Measurements from ENCODE around the gene DGKI.

The DGKI gene

GRCh38 chr7:137642031-137642430 lies 204.7 kb downstream of the DGKI start:
- DNase-seq, result no peak

DNA sequence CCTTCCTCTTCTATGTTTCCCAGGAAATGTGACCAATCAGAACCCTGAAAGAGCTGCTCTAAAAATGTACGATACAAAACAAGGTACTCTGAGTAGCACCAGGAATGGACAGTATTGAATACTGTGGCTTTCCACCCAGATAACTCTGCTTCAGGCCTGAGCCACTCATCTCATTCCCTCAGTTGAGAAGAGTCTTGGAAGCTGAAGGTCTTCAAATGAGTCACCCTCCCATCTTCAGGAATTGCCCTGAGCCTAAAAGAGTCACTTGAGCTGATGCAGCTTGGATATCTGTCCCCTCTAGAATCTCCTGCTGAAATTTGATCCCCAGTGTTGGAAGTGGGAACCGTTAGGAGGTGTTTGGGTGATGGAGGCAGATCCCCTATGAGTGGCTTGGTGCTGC lies 210.4 kb downstream of the DGKI start:
- no peak for DNase-seq

- DNase-seq, result no peak
Measured at GRCh38 chr7:137635874-137636273, 210.9 kb downstream of the DGKI start.

GRCh38 chr7:137635132-137635531 lies 211.6 kb downstream of the DGKI start:
- DNase-seq, result no peak

GRCh38 chr7:137634356-137634755 lies 212.4 kb downstream of the DGKI start:
- DNase-seq, result no peak

DNA sequence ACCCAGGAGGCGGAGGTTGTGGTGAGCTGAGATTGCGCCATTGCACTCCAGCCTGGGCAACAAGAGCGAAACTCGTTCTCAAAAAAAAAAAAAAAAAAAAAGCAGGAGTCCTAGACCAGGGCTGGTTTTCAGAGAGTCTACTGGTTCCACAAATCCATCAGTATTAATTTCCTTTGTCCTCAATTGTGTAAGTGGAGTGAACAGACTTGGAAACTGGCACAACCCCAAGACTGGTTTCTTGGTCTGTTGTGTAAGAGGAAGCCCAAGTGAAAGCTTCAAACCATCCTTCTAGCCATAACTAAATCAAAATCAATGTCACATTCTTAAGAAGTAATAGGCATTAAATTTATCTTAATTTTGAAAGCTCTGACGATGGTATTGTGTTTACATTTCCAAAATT lies 213.6 kb downstream of the DGKI start:
- DNase-seq, result no peak

GRCh38 chr7:137628216-137628615 lies 218.6 kb downstream of the DGKI start:
- DNase-seq, result no peak

GRCh38 chr7:137626469-137627067 lies 220.2 kb downstream of the DGKI start:
- DNase-seq, result peak; percentile 60

GRCh38 chr7:137625197-137625596 lies 221.6 kb downstream of the DGKI start:
- DNase-seq, result no peak

GRCh38 chr7:137619181-137619580 lies 227.6 kb downstream of the DGKI start:
- DNase-seq, result no peak

DNA sequence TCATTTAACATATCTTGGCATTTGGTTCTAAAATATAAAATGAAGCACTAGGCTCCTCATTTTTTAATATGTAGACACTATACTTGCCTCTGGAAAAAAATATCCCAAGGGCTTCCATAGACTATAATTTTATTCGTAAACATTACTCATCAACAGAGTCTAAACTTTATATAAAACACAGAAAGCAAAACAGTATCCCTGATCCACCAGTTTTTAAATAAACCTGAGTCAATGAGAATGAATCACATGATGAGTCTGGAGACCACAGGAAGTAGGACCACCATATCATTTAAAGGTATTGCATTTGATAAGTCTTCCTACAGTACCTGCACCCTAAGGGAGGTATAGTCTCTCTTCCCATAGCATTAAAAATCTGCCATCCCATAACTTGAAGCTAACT lies 228.0 kb downstream of the DGKI start:
- no peak for DNase-seq

GRCh38 chr7:137613006-137613525 lies 233.7 kb downstream of the DGKI start:
- no peak for DNase-seq

DNA sequence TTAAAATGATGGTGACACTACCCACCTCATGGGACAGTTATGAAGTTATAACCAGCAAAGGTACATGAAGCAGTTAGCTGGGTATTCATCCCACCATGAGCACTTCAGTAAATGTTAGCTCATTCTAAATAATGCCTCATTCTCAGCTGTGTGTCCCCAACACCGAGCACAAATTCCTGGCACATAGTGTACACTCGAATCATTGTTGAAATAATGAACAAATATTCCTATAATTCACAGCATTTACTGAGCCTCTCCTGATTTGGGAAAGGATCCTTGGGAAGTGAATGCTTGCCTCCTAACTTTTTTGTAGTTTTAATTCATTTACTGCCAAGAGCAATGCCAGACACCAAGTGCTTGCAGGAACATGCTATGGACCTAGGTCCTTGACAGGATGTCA lies 235.2 kb downstream of the DGKI start:
- DNase-seq, result no peak

DNA sequence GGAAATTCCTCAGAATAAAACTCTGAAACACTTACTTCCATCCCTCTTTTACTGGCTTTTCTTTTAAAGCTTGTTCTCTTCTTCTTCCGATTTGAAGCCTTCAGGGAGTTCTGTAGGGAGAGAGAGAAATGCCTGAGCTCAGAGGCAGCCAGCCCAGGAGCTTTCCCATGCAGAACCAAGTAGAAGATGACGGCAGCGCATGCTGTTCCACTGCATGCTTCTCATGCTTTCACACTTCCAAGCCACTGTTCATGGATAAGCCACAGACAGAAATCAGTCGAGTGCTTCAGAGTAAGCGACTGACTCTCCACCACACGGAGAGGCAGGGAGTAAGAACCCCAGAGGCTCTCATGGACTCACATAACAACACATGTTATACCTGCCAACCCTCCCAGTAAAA lies 237.3 kb downstream of the DGKI start:
- DNase-seq, result no peak

- no peak for DNase-seq
Measured at GRCh38 chr7:137606061-137606674, 240.6 kb downstream of the DGKI start.

- DNase-seq, result no peak
Measured at GRCh38 chr7:137603043-137603442, 243.7 kb downstream of the DGKI start.

DNA sequence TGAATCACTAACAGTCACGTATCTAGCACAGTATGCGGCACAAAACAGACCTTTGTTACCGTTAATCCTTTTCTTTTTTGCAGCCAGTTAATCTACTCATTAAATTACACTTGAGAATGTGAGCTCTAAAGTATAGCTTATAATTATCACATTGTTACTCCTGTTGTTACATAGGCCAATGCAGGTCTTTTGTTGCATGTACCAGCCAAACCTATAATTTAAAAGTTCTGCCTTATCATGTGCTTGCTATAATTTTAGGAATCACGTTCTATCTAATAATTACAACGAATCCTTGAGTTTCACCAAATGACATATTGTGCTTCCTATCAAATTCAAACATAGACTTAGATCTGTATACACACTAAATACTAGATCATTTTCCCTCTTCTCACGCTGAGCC lies 245.1 kb downstream of the DGKI start:
- no peak for DNase-seq

DNA sequence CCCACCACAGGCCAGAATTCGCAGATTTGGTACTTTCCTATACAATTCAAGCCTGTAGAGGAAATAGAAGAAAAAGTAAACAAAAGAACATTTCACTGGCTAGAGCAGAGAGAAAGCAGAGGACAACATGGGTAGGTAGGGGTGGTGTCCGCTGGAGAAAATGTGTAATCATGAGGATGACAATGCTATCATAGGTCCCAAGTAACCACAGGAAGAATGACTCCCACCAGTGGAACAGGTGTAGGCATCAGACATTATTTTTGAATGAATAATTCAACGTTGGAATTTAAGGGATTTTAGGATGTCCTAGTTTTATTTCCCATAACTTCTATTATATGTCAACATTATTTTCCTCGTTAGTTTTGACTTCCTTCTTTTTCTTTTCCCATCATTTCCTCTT lies 248.9 kb downstream of the DGKI start:
- DNase-seq, result no peak

- DNase-seq, result no peak
Measured at GRCh38 chr7:137593115-137593711, 253.6 kb downstream of the DGKI start.

- DNase-seq, result peak; percentile 4
Measured at GRCh38 chr7:137592232-137592896, 254.4 kb downstream of the DGKI start.

DNA sequence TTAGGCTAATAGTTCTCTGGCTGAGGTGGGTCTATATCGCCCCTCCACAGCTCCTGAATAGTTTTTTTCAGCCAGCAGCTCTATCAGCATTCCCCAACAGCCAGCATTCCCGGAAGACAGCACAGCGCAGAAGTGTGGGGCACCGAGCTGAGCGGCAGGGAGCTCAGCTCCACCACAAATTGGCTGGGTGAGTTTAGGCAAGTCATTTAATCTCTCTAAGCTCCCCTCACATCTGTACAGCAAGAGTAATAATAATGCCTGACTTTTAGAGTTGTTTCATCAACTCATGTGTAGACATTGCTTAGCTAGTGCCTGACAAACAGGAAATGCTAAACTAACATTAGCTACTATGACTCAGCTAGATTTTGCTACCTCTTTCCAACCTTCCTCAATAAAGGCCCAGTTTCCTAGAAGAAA lies 255.3 kb downstream of the DGKI start:
- DNase-seq, result no peak

DNA sequence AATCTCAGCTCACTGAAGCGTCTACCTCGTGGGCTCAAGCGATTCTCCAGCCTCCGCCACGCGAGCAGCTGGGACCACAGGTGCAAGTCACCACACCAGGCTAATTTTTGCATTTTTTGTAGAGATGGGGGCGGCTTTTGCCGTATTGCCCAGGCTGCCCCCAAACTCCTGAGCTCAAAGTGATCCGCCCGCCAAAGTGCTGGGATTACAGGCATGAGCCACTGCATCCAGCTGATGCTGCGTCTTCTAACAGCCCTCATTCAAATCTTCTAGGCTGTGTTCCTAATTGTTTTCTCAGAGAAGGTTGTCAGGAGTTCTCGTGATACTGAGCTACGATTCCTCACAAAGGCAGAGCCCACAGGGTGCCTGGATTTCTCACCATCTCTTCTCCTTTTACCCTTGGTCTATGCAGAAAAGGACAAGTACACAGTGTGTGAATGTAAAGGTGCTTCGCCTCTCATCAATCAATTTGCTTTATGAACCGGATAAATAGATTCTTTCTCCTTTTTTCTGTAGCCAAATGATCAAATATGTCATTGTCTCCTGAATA lies 255.9 kb downstream of the DGKI start:
- DNase-seq, result no peak

DNA sequence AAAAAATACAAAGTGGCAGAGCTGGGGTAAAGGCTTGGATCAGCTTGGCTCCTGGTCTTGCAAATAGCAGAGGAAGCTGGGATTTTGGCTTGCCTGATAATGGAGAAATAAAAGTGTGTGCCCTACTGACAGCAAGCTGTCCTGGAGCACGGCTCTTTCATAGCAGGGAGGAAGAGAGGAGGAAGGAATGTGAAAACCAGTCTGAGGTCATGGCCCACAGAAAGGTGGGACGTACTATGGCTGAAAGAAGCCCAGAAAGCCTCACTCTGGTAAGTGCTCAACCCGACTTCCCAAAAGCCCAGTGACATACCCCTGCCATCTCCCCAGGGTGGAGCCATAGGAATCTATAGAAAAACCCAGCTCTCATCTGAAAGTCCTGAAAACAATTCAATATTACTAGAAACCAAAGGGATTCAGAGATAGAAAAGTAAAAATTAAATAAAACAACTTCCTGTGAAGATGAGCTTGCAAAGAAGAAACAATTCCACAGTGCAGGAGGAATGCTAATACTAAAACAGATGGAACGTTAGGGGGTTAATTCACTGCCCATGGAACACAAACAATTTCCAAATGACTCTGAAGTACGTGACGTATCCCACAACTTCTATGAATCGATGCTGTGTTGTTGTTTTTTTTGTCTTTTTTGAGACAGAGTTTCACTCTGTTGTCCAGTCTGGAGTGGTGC lies 256.6 kb downstream of the DGKI start:
- no peak for DNase-seq

Measured in activated CD4-positive, alpha-beta T cell treated with anti-CD3 and anti-CD28 coated beads for 48 hours (primary cell).